Small intestine (tissue), 7 donors: ENCODE measurements around the gene TLCD1. TPM values are rescaled to one million over a fixed set of nuclear protein-coding genes. Genes with fewer than 3 reads are reported as not detected.

Experiments
- DNase-seq, 2 donors: peaks; one replicate each; pipeline versions ENCODE4 v3.0.0 to v3.0.0-alpha.2; 2013
- FAIRE-seq: peaks from 2 replicates; lab custom pipeline; 2012; peaks lifted over from hg19 to GRCh38; lab: Jason Lieb, UNC
- H3K27ac ChIP-seq, 3 donors: one replicate each; pipeline ENCODE4 v1.5.1; 2013; ENCODE audit warnings: low read length in 2 of 3, mild to moderate bottlenecking in 2 of 3, control low read depth in 1 of 3, inconsistent platforms in 1 of 3, low read depth in 1 of 3, moderate library complexity in 1 of 3
- H3K27me3 ChIP-seq, 3 donors: one replicate each; pipeline ENCODE4 v1.6.1; 2013; ENCODE audit warnings: low read length in 3 of 3, inconsistent platforms in 1 of 3; ENCODE audit not compliant: control insufficient read depth in 3 of 3, insufficient read depth in 3 of 3
- H3K36me3 ChIP-seq, 3 donors: one replicate each; pipeline ENCODE4 v1.6.1; 2013; ENCODE audit warnings: low read length in 3 of 3, inconsistent platforms in 1 of 3, low read depth in 1 of 3, mild to moderate bottlenecking in 1 of 3, moderate library complexity in 1 of 3; ENCODE audit not compliant: control insufficient read depth in 3 of 3, insufficient read depth in 2 of 3
- H3K4me1 ChIP-seq, 3 donors: one replicate each; pipeline ENCODE4 v1.6.1; 2013; ENCODE audit warnings: low read length in 2 of 3, inconsistent platforms in 1 of 3, low read depth in 1 of 3, mild to moderate bottlenecking in 1 of 3, moderate library complexity in 1 of 3; ENCODE audit not compliant: control insufficient read depth in 3 of 3, insufficient read depth in 2 of 3
- H3K4me3 ChIP-seq, 3 donors: one replicate each; pipeline ENCODE4 v1.5.1; 2013; ENCODE audit warnings: low read length in 3 of 3, control low read depth in 1 of 3, inconsistent platforms in 1 of 3, low read depth in 1 of 3, mild to moderate bottlenecking in 1 of 3, moderate library complexity in 1 of 3
- H3K9me3 ChIP-seq, 2 donors: one replicate each; pipeline ENCODE4 v1.6.1; 2013; ENCODE audit warnings: low read depth in 1 of 2, low read length in 1 of 2; ENCODE audit not compliant: control insufficient read depth in 2 of 2, insufficient read depth in 1 of 2
- WGBS, 3 donors: extraction: QIAGEN DNeasy Blood & Tissue Kit; methylation state at CpG; one replicate each; pipeline ENCODE4 v1.1.7; 2013; 5-methylcytosine and 5-hydroxymethylcytosine counted together
- polyA plus RNA-seq, 4 donors: library from polyadenylated mRNA; stranded (reverse) in 3 of 4; unstranded in 1 of 4; fragments of 200-250 nt in 3 of 4; fragments of 120-200 nt in 1 of 4; gene quantifications; one replicate each; pipeline versions ENCODE4 v1.2.1 to v1.2.3, GENCODE V29; 2013
- donor health status: healthy with polysubstance abuse.
- donor health status: control.
- donor health status: control.
- donor health status: Bipolar disorder and iron deficiency.
- donor health status: healthy.

TLCD1 gene
- polyA plus RNA-seq, 4 donors, result 10.7 to 21.3 (median 11.6) TPM

DNA sequence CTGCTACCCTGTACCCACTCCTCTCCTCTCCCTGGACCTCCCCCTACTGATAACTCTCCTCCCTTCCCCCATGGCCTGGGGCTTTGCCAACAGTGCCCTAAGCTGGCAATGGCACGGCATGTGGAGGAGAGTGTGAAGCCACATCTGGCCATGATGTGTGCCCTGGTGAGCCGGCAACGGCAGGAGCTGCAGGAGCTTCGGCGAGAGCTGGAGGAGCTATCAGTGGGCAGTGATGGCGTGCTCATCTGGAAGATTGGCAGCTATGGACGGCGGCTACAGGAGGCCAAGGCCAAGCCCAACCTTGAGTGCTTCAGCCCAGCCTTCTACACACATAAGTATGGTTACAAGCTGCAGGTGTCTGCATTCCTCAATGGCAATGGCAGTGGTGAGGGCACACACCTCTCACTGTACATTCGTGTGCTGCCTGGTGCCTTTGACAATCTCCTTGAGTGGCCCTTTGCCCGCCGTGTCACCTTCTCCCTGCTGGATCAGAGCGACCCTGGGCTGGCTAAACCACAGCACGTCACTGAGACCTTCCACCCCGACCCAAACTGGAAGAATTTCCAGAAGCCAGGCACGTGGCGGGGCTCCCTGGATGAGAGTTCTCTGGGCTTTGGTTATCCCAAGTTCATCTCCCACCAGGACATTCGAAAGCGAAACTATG lies 23.0 kb upstream of the TLCD1 start:
- Histone ChIP-seq H3K4me3 (no peak overlapping the region), H3K27me3 (no peaks in the 10 kb centered on the region), H3K4me1 (peaks cover 0 to 36% (median 7%) of the 10 kb centered on the region in 3 donors), H3K36me3 (peaks cover 2 to 84% (median 17%) of the 10 kb centered on the region in 3 donors), H3K9me3 (no peaks in the 10 kb centered on the region), H3K27ac (peak overlapping the region in 2 of 3 donors; percentile 69 to 83)
- FAIRE-seq (no peak), DNase-seq (peak in 1 of 2 donors; percentile 62)
- 27 to 61% (median 39%) methylated on average over 18 of the region's 18 CpGs for WGBS, 3 donors

GRCh38 chr17:28747801-28748750 lies 22.0 kb upstream of the TLCD1 start:
- H3K27ac ChIP-seq, result peak overlapping the region in 2 of 3 donors; percentile 83 to 98
- FAIRE-seq (no peak), DNase-seq (no peak)
- 65 to 85% (median 66%) methylated on average over 18 of the region's 18 CpGs for WGBS, 3 donors
- no peaks in the 10 kb centered on the region for H3K9me3 ChIP-seq
- H3K4me1 ChIP-seq, result peaks cover 0 to 39% (median 7%) of the 10 kb centered on the region in 3 donors
- H3K27me3 ChIP-seq, result no peaks in the 10 kb centered on the region
- H3K36me3 ChIP-seq, result peaks cover 2 to 83% (median 17%) of the 10 kb centered on the region in 3 donors
- H3K4me3 ChIP-seq, result peak overlapping the region in 1 of 3 donors; percentile 26

DNA sequence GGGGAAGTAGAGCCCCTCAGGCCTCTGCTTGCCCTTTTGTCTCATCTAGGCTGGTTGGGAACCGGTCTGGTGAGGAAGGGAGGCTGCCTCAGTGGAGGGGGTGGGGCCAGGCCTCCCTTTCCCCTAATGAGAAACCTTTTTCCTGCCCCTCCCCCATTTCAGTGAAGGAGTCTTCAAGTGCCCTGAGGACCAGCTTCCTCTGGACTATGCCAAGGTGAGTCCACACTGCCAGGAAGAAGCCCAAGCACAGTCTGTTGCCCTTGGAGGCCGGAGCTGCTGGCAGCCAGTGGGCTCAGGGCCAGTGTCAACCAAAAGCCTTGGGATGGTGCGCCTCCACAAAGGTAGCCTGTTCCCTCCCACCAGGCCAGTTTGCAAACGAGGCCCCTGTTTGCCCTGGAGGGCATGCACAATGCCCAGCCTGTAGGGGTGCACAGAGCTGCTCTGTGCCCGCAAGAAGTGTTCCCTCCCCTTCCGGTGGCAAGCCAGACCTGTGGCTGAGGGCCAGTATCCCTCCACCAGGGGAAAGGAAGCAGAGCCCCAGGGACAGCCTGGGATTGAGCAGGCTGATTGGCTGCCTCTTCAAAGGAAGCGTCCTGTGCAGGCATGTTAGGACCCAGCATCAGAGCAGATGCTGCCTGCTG lies 21.1 kb upstream of the TLCD1 start:
- Histone ChIP-seq H3K9me3 (no peaks in the 10 kb centered on the region), H3K4me3 (peak overlapping the region in 1 of 3 donors; percentile 26), H3K27ac (peak overlapping the region; percentile 83 to 99 (median 98)), H3K36me3 (peaks cover 2 to 76% (median 13%) of the 10 kb centered on the region in 3 donors), H3K27me3 (no peaks in the 10 kb centered on the region), H3K4me1 (peaks cover 0 to 48% (median 7%) of the 10 kb centered on the region in 3 donors)
- no peak for FAIRE-seq
- WGBS, 3 donors, result 17 to 52% (median 31%) methylated on average over 7 of the region's 7 CpGs
- DNase-seq, result peak; percentile 74 to 88

GRCh38 chr17:28746611-28747050 lies 20.6 kb upstream of the TLCD1 start:
- Histone ChIP-seq H3K27me3 (no peaks in the 10 kb centered on the region), H3K27ac (peak overlapping the region; percentile 98 to 100 (median 99)), H3K36me3 (peaks cover 2 to 71% (median 13%) of the 10 kb centered on the region in 3 donors), H3K9me3 (no peaks in the 10 kb centered on the region), H3K4me1 (peaks cover 0 to 53% (median 7%) of the 10 kb centered on the region in 3 donors), H3K4me3 (peak overlapping the region in 2 of 3 donors; percentile 80 to 87)
- DNase-seq, result peak; percentile 80 to 99
- WGBS, 3 donors, result 20 to 39% (median 21%) methylated on average over 5 of the region's 5 CpGs
- no peak for FAIRE-seq

GRCh38 chr17:28745786-28746411 lies 19.9 kb upstream of the TLCD1 start:
- Histone ChIP-seq H3K4me3 (peak overlapping the region; percentile 9 to 87 (median 80)), H3K36me3 (peaks cover 2 to 71% (median 13%) of the 10 kb centered on the region in 3 donors), H3K27me3 (no peaks in the 10 kb centered on the region), H3K9me3 (no peaks in the 10 kb centered on the region), H3K27ac (peak overlapping the region; percentile 98 to 100 (median 99)), H3K4me1 (peaks cover 0 to 55% (median 7%) of the 10 kb centered on the region in 3 donors)
- WGBS, 3 donors, result 27 to 59% (median 47%) methylated on average over 4 of the region's 4 CpGs
- FAIRE-seq (no peak), DNase-seq (peak; percentile 64 to 76)

GRCh38 chr17:28744972-28745785 lies 19.1 kb upstream of the TLCD1 start:
- H3K9me3 ChIP-seq, result no peaks in the 10 kb centered on the region
- H3K27ac ChIP-seq, result peak overlapping the region; percentile 98 to 100 (median 99)
- H3K4me3 ChIP-seq, result peak overlapping the region; percentile 80 to 87 (median 83)
- DNase-seq, result peak; percentile 48 to 78
- FAIRE-seq, result no peak
- peaks cover 0 to 52% (median 7%) of the 10 kb centered on the region in 3 donors for H3K4me1 ChIP-seq
- WGBS, 3 donors, result 3% methylated on average over 17 to 31 of the region's 31 CpGs
- no peaks in the 10 kb centered on the region for H3K27me3 ChIP-seq
- H3K36me3 ChIP-seq, result peaks cover 2 to 67% (median 13%) of the 10 kb centered on the region in 3 donors
